HG02623 (cell line): Measurements from ENCODE around the gene TBC1D16.

ENCODE experiments used
- ATAC-seq: cut with Tn5 transposase; IDR thresholded peaks from one replicate; pipeline ENCODE4 v1.9.1; 2021; ENCODE audit warnings: moderate library complexity; ENCODE audit not compliant: unreplicated experiment

Gene TBC1D16

GRCh38 chr17:80026359-80027042, 9.2 kb downstream of the TBC1D16 start:
- no peak for ATAC-seq

GRCh38 chr17:80025796-80026195, 9.9 kb downstream of the TBC1D16 start:
- no peak for ATAC-seq

- ATAC-seq: no peak
These were observed 10.5 kb downstream of the TBC1D16 start for GRCh38 chr17:80025140-80025539.

- no peak for ATAC-seq
These were observed 11.3 kb downstream of the TBC1D16 start for GRCh38 chr17:80024206-80024972.

GRCh38 chr17:80023481-80024205, 12.0 kb downstream of the TBC1D16 start:
- no peak for ATAC-seq

GRCh38 chr17:80021600-80021999, 14.1 kb downstream of the TBC1D16 start:
- ATAC-seq: no peak

- ATAC-seq: no peak
These were observed 16.6 kb downstream of the TBC1D16 start for GRCh38 chr17:80018917-80019651.

GRCh38 chr17:80017226-80018010, 18.3 kb downstream of the TBC1D16 start:
- ATAC-seq: no peak

GRCh38 chr17:80012765-80013741, 22.6 kb downstream of the TBC1D16 start:
- ATAC-seq: no peak

GRCh38 chr17:80011989-80012555, 23.6 kb downstream of the TBC1D16 start:
- no peak for ATAC-seq

GRCh38 chr17:80010283-80010858, 25.3 kb downstream of the TBC1D16 start:
- ATAC-seq: no peak

GRCh38 chr17:80009391-80010282, 26.0 kb downstream of the TBC1D16 start:
- ATAC-seq: no peak

GRCh38 chr17:80008848-80009247, 26.8 kb downstream of the TBC1D16 start:
- no peak for ATAC-seq

- no peak for ATAC-seq
These were observed 27.3 kb downstream of the TBC1D16 start for GRCh38 chr17:80008383-80008840.

- no peak for ATAC-seq
These were observed 27.7 kb downstream of the TBC1D16 start for GRCh38 chr17:80007939-80008338.

GRCh38 chr17:80006811-80007752, 28.6 kb downstream of the TBC1D16 start:
- no peak for ATAC-seq
